Ovary (tissue), 3 donors: Measurements from ENCODE around the gene NSMCE3.

Source experiments
- EP300 ChIP-seq: sonication (generic); formaldehyde crosslinking; IDR thresholded peaks from one replicate; pipeline ENCODE4 v1.6.1; 2017; ENCODE audit warnings: antibody characterized with exemption
- POLR2A ChIP-seq: fragments of 450-650 bp; IDR thresholded peaks from one replicate; pipeline ENCODE4 v1.6.1; 2017; ENCODE audit warnings: antibody characterized with exemption, mild to moderate bottlenecking, moderate library complexity
- TF ChIP-seq, protein P1 (sequence below), 3 donors: fragments of 450-650 bp in 2 of 3; fragments of 200-600 bp in 1 of 3; IDR thresholded peaks; one replicate each; pipeline versions ENCODE4 v1.5.1 to v1.8.0; 2016 to 2022; ENCODE audit warnings: antibody characterized with exemption in 3 of 3, mild to moderate bottlenecking in 1 of 3
- donor health status: DM: no; HTN: no; CAD: no.

DNA sequence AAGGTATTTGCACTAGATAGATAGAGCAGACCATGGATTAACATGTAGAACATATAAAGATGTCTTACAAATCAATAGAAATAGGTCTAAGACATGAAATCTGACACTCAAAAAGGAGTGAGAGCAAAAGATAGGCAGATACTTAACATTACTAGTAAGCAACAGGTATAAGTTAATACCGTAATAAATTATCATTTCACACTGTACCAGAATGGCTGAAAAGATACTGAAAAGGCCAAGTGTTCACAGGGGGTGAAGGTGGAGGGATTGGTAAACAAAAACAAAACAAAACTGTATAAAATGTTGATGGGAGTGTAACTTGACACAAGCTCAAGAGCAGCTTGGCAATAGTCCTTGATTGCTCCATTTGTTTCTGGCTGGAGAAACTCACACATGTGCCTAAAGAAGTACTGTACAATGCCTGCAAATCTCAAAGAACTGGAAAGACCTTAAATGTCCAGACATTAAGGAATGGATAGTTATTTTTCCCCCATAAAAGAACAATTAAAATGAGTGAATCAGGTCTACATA is 3.5 kb downstream of the NSMCE3 start:
- TF ChIP-seq EP300 (no peak), POLR2A (no peak)
- TF ChIP-seq, protein P1, sequence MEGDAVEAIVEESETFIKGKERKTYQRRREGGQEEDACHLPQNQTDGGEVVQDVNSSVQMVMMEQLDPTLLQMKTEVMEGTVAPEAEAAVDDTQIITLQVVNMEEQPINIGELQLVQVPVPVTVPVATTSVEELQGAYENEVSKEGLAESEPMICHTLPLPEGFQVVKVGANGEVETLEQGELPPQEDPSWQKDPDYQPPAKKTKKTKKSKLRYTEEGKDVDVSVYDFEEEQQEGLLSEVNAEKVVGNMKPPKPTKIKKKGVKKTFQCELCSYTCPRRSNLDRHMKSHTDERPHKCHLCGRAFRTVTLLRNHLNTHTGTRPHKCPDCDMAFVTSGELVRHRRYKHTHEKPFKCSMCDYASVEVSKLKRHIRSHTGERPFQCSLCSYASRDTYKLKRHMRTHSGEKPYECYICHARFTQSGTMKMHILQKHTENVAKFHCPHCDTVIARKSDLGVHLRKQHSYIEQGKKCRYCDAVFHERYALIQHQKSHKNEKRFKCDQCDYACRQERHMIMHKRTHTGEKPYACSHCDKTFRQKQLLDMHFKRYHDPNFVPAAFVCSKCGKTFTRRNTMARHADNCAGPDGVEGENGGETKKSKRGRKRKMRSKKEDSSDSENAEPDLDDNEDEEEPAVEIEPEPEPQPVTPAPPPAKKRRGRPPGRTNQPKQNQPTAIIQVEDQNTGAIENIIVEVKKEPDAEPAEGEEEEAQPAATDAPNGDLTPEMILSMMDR (IDR thresholded peaks at IDR 0.05): no peak
